NB4 (cell line): ENCODE measurements around the gene KIAA1328.

ENCODE experiments used
- DNase-seq: peaks from one replicate; pipeline ENCODE4 v3.0.0; 2010; ENCODE audit warnings: low read depth
- H3K4me3 ChIP-seq: one replicate; pipeline ENCODE4 v1.5.1; 2011; ENCODE audit warnings: mild to moderate bottlenecking, low read depth, low read length, moderate library complexity
- CTCF ChIP-seq: IDR thresholded peaks from one replicate; pipeline ENCODE4 v1.5.1; 2012; ENCODE audit warnings: low read depth, low read length
- MAX ChIP-seq: IDR thresholded peaks from 2 replicates; pipeline ENCODE4 v1.6.1; 2011; ENCODE audit warnings: low read depth, low read length
- MYC ChIP-seq: IDR thresholded peaks from 2 replicates; pipeline ENCODE4 v1.6.1; 2011; ENCODE audit warnings: low read depth, low read length
- POLR2A ChIP-seq: IDR thresholded peaks from 2 replicates; pipeline ENCODE4 v1.6.1; 2011; ENCODE audit warnings: mild to moderate bottlenecking; ENCODE audit not compliant: insufficient read length; ENCODE audit errors: extremely low read depth

Gene KIAA1328

GRCh38 chr18:36887114-36887513 lies 58.2 kb downstream of the KIAA1328 start:
- DNase-seq = no peak
- no peak for TF ChIP-seq MAX
- no peak for TF ChIP-seq POLR2A
- no peak for TF ChIP-seq CTCF
- no peak for TF ChIP-seq MYC

GRCh38 chr18:36887864-36888263 lies 58.9 kb downstream of the KIAA1328 start:
- no peak for DNase-seq
- TF ChIP-seq MYC = no peak
- TF ChIP-seq POLR2A = no peak
- TF ChIP-seq MAX = no peak
- TF ChIP-seq CTCF = no peak
- no peak overlapping the region for H3K4me3 ChIP-seq

More at GRCh38 chr18:36887114-36887513, 58.2 kb downstream of the KIAA1328 start:
- H3K4me3 ChIP-seq = no peak overlapping the region

- no peak for DNase-seq
- no peak overlapping the region for H3K4me3 ChIP-seq
- TF ChIP-seq MYC (no peak), CTCF (no peak), MAX (no peak), POLR2A (no peak)
Observed at GRCh38 chr18:36888778-36889177, 59.9 kb downstream of the KIAA1328 start.

- H3K4me3 ChIP-seq = no peak overlapping the region
- DNase-seq = no peak
- TF ChIP-seq CTCF = no peak
- no peak for TF ChIP-seq MAX
- no peak for TF ChIP-seq POLR2A
- TF ChIP-seq MYC = no peak
Observed at GRCh38 chr18:36889321-36889720, 60.4 kb downstream of the KIAA1328 start.

GRCh38 chr18:36889742-36890141 lies 60.8 kb downstream of the KIAA1328 start:
- H3K4me3 ChIP-seq = no peak overlapping the region
- TF ChIP-seq MYC (no peak), MAX (no peak), POLR2A (no peak), CTCF (no peak)
- no peak for DNase-seq

- TF ChIP-seq MAX (no peak), MYC (no peak), POLR2A (no peak), CTCF (no peak)
- no peak overlapping the region for H3K4me3 ChIP-seq
- DNase-seq = no peak
Observed at GRCh38 chr18:36890598-36890997, 61.7 kb downstream of the KIAA1328 start.
